ENCODE results near the gene L3MBTL4. TPM values are rescaled to one million over a fixed set of nuclear protein-coding genes. Genes with fewer than 3 reads are reported as not detected.

Gene L3MBTL4
- total and polyA plus RNA-seq, 8 donors, result 2.5 to 15.1 (median 6.4) TPM

- H3K27ac ChIP-seq, result no peak overlapping the region
- DNase-seq, result no peak
- no peaks in the 10 kb centered on the region for H3K27me3 ChIP-seq
- no peaks in the 10 kb centered on the region for H3K36me3 ChIP-seq
- intact Hi-C loops (cut with DNase I), result no loop called here
- no peak for ATAC-seq
- WGBS, 2 donors, result 77 to 83% methylated on average over 2 of the region's 2 CpGs
- no peak for FAIRE-seq
- H3K4me1 ChIP-seq, result no peaks in the 10 kb centered on the region
- no peak for TF ChIP-seq CTCF (IDR thresholded peaks at IDR 0.05)
- H3K9me3 ChIP-seq, result no peaks in the 10 kb centered on the region
- no peak overlapping the region for H3K4me3 ChIP-seq
Measured at GRCh38 chr18:6031442-6031841, 383.3 kb downstream of the L3MBTL4 start.

GRCh38 chr18:6031002-6031401, 383.7 kb downstream of the L3MBTL4 start:
- Histone ChIP-seq H3K4me1 (no peaks in the 10 kb centered on the region), H3K9me3 (no peaks in the 10 kb centered on the region), H3K27me3 (no peaks in the 10 kb centered on the region), H3K27ac (no peak overlapping the region), H3K4me3 (no peak overlapping the region), H3K36me3 (no peaks in the 10 kb centered on the region)
- intact Hi-C loops (cut with DNase I), result no loop called here
- ATAC-seq, result no peak
- DNase-seq, result no peak
- WGBS, 2 donors, result 68 to 74% methylated on average over 2 of the region's 2 CpGs
- no peak for FAIRE-seq
- TF ChIP-seq CTCF (IDR thresholded peaks at IDR 0.05), result no peak

GRCh38 chr18:6024745-6025248, 389.9 kb downstream of the L3MBTL4 start:
- intact Hi-C loops (cut with DNase I), result no loop called here
- Histone ChIP-seq H3K9me3 (no peaks in the 10 kb centered on the region), H3K27ac (no peak overlapping the region), H3K4me3 (no peak overlapping the region), H3K4me1 (no peaks in the 10 kb centered on the region), H3K36me3 (no peaks in the 10 kb centered on the region), H3K27me3 (no peaks in the 10 kb centered on the region)
- no peak for TF ChIP-seq CTCF (IDR thresholded peaks at IDR 0.05)
- FAIRE-seq (no peak), DNase-seq (no peak), ATAC-seq (no peak)
- 67 to 69% methylated on average over 2 of the region's 2 CpGs for WGBS, 2 donors

GRCh38 chr18:6023551-6023950, 391.2 kb downstream of the L3MBTL4 start:
- Histone ChIP-seq H3K27me3 (no peaks in the 10 kb centered on the region), H3K36me3 (no peaks in the 10 kb centered on the region), H3K27ac (no peak overlapping the region), H3K4me3 (no peak overlapping the region), H3K4me1 (no peaks in the 10 kb centered on the region), H3K9me3 (no peaks in the 10 kb centered on the region)
- intact Hi-C loops (cut with DNase I), result no loop called here
- no peak for ATAC-seq
- 86 to 89% methylated on average over 7 of the region's 7 CpGs for WGBS, 2 donors
- TF ChIP-seq CTCF (IDR thresholded peaks at IDR 0.05), result no peak
- no peak for DNase-seq
- no peak for FAIRE-seq

GRCh38 chr18:6022845-6023244, 391.9 kb downstream of the L3MBTL4 start:
- DNase-seq (no peak), FAIRE-seq (no peak), ATAC-seq (peak in 1 of 4 donors; percentile 16)
- H3K27me3 ChIP-seq, result no peaks in the 10 kb centered on the region
- H3K27ac ChIP-seq, result no peak overlapping the region
- 83 to 89% methylated on average over 5 of the region's 5 CpGs for WGBS, 2 donors
- TF ChIP-seq CTCF (IDR thresholded peaks at IDR 0.05), result no peak
- intact Hi-C loops (cut with DNase I), result no loop called here
- no peaks in the 10 kb centered on the region for H3K9me3 ChIP-seq
- no peaks in the 10 kb centered on the region for H3K4me1 ChIP-seq
- no peaks in the 10 kb centered on the region for H3K36me3 ChIP-seq
- H3K4me3 ChIP-seq, result no peak overlapping the region
